MM.1S (cell line): Measurements from ENCODE around the gene R3HDM2.
A peak's percentile ranks its signal among the peaks of the same experiment; 100 is the strongest.

Source experiments
- DNase-seq: peaks from one replicate; pipeline ENCODE4 v3.0.0-alpha.2; 2015
- H2AFZ ChIP-seq: fragments of 300-600 bp; sonication (generic); 2 replicates; pipeline ENCODE4 v1.6.0; 2016; ENCODE audit warnings: antibody characterized with exemption, low read length
- H3F3A ChIP-seq: fragments of 300-600 bp; sonication (generic); 2 replicates; pipeline ENCODE4 v1.6.1; 2016; ENCODE audit warnings: mild to moderate bottlenecking, antibody characterized with exemption, low read length, moderate library complexity, mixed read lengths; ENCODE audit not compliant: insufficient read depth
- H3K27ac ChIP-seq: fragments of 300-600 bp; sonication (generic); 2 replicates; pipeline ENCODE4 v1.5.1; 2016; ENCODE audit warnings: mild to moderate bottlenecking, low read length
- H3K27me3 ChIP-seq: fragments of 300-600 bp; sonication (generic); replicated peaks from 2 replicates; pipeline ENCODE4 v1.6.0; 2016; ENCODE audit warnings: low read length; ENCODE audit not compliant: insufficient read depth
- H3K36me3 ChIP-seq: fragments of 300-600 bp; sonication (generic); replicated peaks from 2 replicates; pipeline ENCODE4 v1.6.1; 2016; ENCODE audit warnings: mild to moderate bottlenecking, low read length, mixed read lengths; ENCODE audit not compliant: insufficient read depth
- H3K4me1 ChIP-seq: fragments of 300-600 bp; sonication (generic); 2 replicates; pipeline ENCODE4 v1.6.1; 2016; ENCODE audit warnings: low read length, mixed read lengths
- H3K4me2 ChIP-seq: fragments of 300-600 bp; sonication (generic); 2 replicates; pipeline ENCODE4 v1.6.0; 2016; ENCODE audit warnings: low read depth, low read length
- H3K4me3 ChIP-seq: fragments of 300-600 bp; sonication (generic); 2 replicates; pipeline ENCODE4 v1.5.1; 2016; ENCODE audit warnings: low read length, mixed read lengths
- H3K79me2 ChIP-seq: fragments of 300-600 bp; sonication (generic); 2 replicates; pipeline ENCODE4 v1.6.1; 2016; ENCODE audit warnings: mixed run types, low read length, mixed read lengths
- H3K9ac ChIP-seq: fragments of 300-600 bp; sonication (generic); 2 replicates; pipeline ENCODE4 v1.6.1; 2016; ENCODE audit warnings: low read length, mixed read lengths
- H3K9me2 ChIP-seq: fragments of 300-600 bp; sonication (generic); replicated peaks from 2 replicates; pipeline ENCODE4 v1.6.1; 2016; ENCODE audit warnings: mild to moderate bottlenecking, low read length, mixed read lengths; ENCODE audit not compliant: insufficient read depth
- H3K9me3 ChIP-seq: fragments of 300-600 bp; sonication (generic); replicated peaks from 2 replicates; pipeline ENCODE4 v1.6.1; 2016; ENCODE audit warnings: mild to moderate bottlenecking, low read length, mixed read lengths; ENCODE audit not compliant: insufficient read depth
- H4K20me1 ChIP-seq: fragments of 300-600 bp; sonication (generic); 2 replicates; pipeline ENCODE4 v1.6.1; 2016; ENCODE audit warnings: mild to moderate bottlenecking, low read length, moderate library complexity, mixed read lengths; ENCODE audit not compliant: insufficient read depth
- CTCF ChIP-seq: fragments of 300-600 bp; sonication (generic); IDR thresholded peaks from 2 replicates; pipeline ENCODE4 v1.5.1; 2016; ENCODE audit warnings: antibody characterized with exemption, low read length, mixed read lengths
- EZH2 ChIP-seq: fragments of 300-600 bp; sonication (generic); optimal IDR thresholded peaks from 2 replicates; pipeline ENCODE3; 2017; ENCODE audit warnings: low read depth, mild to moderate bottlenecking, antibody characterized with exemption, low read length, mixed read lengths
- EZH2phosphoT487 ChIP-seq: fragments of 300-600 bp; sonication (generic); IDR thresholded peaks from 2 replicates; pipeline ENCODE4 v1.6.1; 2018; ENCODE audit warnings: antibody characterized with exemption, low read length

Gene R3HDM2

GRCh38 chr12:57240926-57241401 is 189.9 kb downstream of the R3HDM2 start:
- TF ChIP-seq EZH2phosphoT487, result no peak
- no peak for TF ChIP-seq CTCF
- no peak for TF ChIP-seq EZH2
- H3K9me2 ChIP-seq, result no peaks in the 10 kb centered on the region
- H3K4me1 ChIP-seq, result peaks cover 28% of the 10 kb centered on the region
- peak overlapping the region; percentile 70; the same call in 1 of the 2 replicates for H3K4me3 ChIP-seq
- peak overlapping the region; percentile 62; the same call in 1 of the 2 replicates for H3K9ac ChIP-seq
- no peaks in the 10 kb centered on the region for H3K79me2 ChIP-seq
- H3K27me3 ChIP-seq, result peaks cover 42% of the 10 kb centered on the region
- no peaks in the 10 kb centered on the region for H3K9me3 ChIP-seq
- no peaks in the 10 kb centered on the region for H3K36me3 ChIP-seq
- H3K27ac ChIP-seq, result no peak overlapping the region
- H3F3A ChIP-seq, result peaks cover 39% of the 10 kb centered on the region; the same call in 1 of the 2 replicates
- H3K4me2 ChIP-seq, result peak overlapping the region; percentile 98
- 0 out of 2 replicates have a peak overlapping the region, but pooled peaks have one; percentile 86 for H2AFZ ChIP-seq
- peaks cover 3% of the 10 kb centered on the region; the same call in 1 of the 2 replicates for H4K20me1 ChIP-seq
- DNase-seq, result no peak

DNA sequence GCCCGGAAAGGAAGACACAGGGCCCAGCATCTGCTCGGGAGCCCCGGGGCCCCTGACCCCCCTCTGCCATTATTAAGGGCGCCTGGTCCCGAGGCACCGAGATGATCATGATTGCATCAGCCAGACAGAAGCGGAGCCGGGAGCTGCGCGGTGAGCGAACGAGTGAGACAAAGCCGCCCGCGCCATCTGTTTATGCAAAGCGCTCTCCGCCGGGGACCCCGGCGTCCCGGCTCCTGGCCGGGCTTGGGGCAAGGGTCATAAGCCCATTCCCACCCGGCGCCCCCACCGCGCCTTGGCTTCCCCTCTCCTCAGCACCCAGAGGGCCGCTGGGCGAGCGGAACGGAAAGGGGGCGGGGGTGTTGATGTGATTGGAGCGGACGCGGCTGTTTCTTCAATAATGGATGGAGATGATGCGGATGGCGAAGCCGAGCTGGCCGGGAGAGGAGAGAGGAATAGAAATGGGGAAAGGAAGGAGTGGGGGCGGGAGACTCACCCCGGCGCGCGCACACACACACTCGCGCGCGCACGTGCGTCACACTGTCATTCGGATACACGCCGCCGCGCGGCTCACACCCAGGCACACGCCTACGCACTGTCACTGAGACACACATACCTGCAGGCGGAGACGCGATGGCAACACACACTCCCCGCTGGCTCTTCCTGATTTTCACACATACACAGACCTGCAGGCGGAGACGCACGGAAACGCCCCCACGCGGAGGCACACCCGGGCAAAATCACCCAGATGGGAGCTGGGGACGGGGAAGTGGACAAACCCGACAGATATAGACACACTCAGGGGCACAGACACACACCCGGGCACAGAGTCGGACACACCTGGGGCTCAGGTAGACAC is 190.5 kb downstream of the R3HDM2 start:
- Histone ChIP-seq H3K27me3 (peaks cover 42% of the 10 kb centered on the region), H3K4me1 (peaks cover 28% of the 10 kb centered on the region), H2AFZ (peak overlapping the region; percentile 86), H3K36me3 (no peaks in the 10 kb centered on the region), H3K27ac (no peak overlapping the region), H3K9ac (peak overlapping the region; percentile 62; the same call in 1 of the 2 replicates), H3K9me2 (no peaks in the 10 kb centered on the region), H3K4me2 (peak overlapping the region; percentile 98), H3K4me3 (peak overlapping the region; percentile 70), H3K79me2 (no peaks in the 10 kb centered on the region), H4K20me1 (peaks cover 3% of the 10 kb centered on the region; the same call in 1 of the 2 replicates), H3F3A (peaks cover 39% of the 10 kb centered on the region; the same call in 1 of the 2 replicates), H3K9me3 (no peaks in the 10 kb centered on the region)
- DNase-seq, result peak; percentile 38
- TF ChIP-seq EZH2phosphoT487, result no peak
- TF ChIP-seq CTCF, result no peak

- no peak for DNase-seq
- H3K4me2 ChIP-seq, result peak overlapping the region; percentile 98
- no peak for TF ChIP-seq EZH2
- no peak for TF ChIP-seq CTCF
- no peak for TF ChIP-seq EZH2phosphoT487
- no peaks in the 10 kb centered on the region for H3K9me3 ChIP-seq
- H3K27ac ChIP-seq, result no peak overlapping the region
- peak overlapping the region; percentile 62; the same call in 1 of the 2 replicates for H3K9ac ChIP-seq
- peaks cover 28% of the 10 kb centered on the region for H3K4me1 ChIP-seq
- no peaks in the 10 kb centered on the region for H3K79me2 ChIP-seq
- H3K9me2 ChIP-seq, result no peaks in the 10 kb centered on the region
- peaks cover 3% of the 10 kb centered on the region; the same call in 1 of the 2 replicates for H4K20me1 ChIP-seq
- H3K27me3 ChIP-seq, result peaks cover 42% of the 10 kb centered on the region
- peak overlapping the region; percentile 70 for H3K4me3 ChIP-seq
- H3F3A ChIP-seq, result peaks cover 39% of the 10 kb centered on the region; the same call in 1 of the 2 replicates
- H3K36me3 ChIP-seq, result no peaks in the 10 kb centered on the region
- peak overlapping the region; percentile 86 for H2AFZ ChIP-seq
These were observed 191.2 kb downstream of the R3HDM2 start for GRCh38 chr12:57239587-57240065.
